ENCODE data around the gene YPEL4. TPM values are rescaled to one million over a fixed set of nuclear protein-coding genes. Genes with fewer than 3 reads are reported as not detected.
A peak's percentile ranks its signal among the peaks of the same experiment; 100 is the strongest.

YPEL4 gene
- total RNA-seq, 1 experiment from 2014 or later = not detected

- H3K27ac ChIP-seq (ENCODE audit: low read depth, low read length, poor library complexity, severe bottlenecking) = no peak overlapping the region
- POLR2A ChIA-PET (ENCODE audit: low non-redundant PET) = no interaction called here
- H3K4me3 ChIP-seq (ENCODE audit: low read depth, low read length, poor library complexity, severe bottlenecking) = no peak overlapping the region
Observed at GRCh38 chr11:57598831-57599155, 50.9 kb downstream of the YPEL4 start.

DNA sequence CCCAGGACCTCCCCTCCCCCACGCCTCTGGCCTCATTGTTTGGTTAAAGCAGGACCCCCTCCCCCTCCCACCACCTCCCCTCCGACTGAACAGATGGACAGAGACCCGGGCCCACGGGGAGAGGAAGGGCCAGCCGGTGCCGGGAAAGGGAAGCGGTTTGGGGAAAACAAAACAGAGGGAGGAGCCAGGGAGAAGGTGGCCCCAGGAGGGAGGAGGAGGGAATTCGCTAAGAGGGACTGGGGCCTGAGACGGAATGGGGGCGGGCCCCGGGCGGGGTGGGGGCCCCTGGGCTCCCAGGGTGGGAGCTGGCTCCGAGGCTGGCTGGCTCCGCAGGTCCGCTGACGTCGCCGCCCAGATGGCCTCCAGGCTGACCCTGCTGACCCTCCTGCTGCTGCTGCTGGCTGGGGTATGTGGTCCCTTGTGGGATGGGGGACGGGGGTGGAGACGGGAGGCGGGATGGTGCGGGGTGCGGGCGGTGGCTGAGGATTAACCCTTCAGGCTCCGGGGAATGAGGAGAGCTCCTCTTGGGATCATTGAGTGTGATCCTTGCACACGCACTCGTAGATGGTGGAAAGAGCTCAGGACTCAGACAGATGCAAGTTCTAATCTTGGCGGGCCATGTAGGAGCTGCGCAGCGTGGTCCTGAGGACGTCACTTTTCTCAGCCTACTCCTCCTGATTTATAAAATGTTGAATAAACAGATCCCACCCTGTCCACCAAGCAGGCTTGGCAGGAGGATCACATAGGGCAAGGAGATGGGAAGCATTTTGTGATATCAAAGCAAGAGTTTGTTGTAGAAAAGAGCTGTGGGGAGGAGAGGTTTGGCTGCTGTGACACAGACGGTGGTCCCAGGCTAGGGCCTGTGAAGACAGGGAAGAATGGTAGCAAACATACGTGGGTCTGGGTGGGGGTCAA is 51.5 kb downstream of the YPEL4 start:
- H3K27me3 ChIP-seq (replicated peaks; ENCODE audit: insufficient read depth, low read depth, low read length, poor library complexity) = no peaks in the 10 kb centered on the region
- H3K4me1 ChIP-seq (ENCODE audit: insufficient read depth, low read length, poor library complexity, severe bottlenecking) = peaks cover 23% of the 10 kb centered on the region
- H3K4me3 ChIP-seq (ENCODE audit: low read depth, low read length, poor library complexity, severe bottlenecking) = peak overlapping the region; percentile 49
- DNase-seq (ENCODE audit: low spot score) = peak; percentile 54
- no peak overlapping the region for H3K27ac ChIP-seq (ENCODE audit: low read depth, low read length, poor library complexity, severe bottlenecking)
- BruUV-seq (replicated peaks) = no TSS peak
- ChIA-PET POLR2A (ENCODE audit: low non-redundant PET) (no interaction called here), CTCF (no interaction called here)
- intact Hi-C loops (cut with micrococcal nuclease; ENCODE audit: unreplicated experiment) = no loop called here
- H3K9me3 ChIP-seq (ENCODE audit: low read depth, low read length, poor library complexity, severe bottlenecking) = no peaks in the 10 kb centered on the region
- no peaks in the 10 kb centered on the region for H3K36me3 ChIP-seq (ENCODE audit: insufficient read depth, low read length, poor library complexity, severe bottlenecking)
- TF ChIP-seq EZH2 (IDR thresholded peaks at IDR 0.05; ENCODE audit: borderline replicate concordance, low read depth, low read length, poor library complexity, severe bottlenecking) = no peak
- no peak for TF ChIP-seq CTCF (conservative IDR thresholded peaks at IDR 0.05; ENCODE audit: low read depth, low read length)

More at GRCh38 chr11:57598831-57599155, 50.9 kb downstream of the YPEL4 start:
- H3K27me3 ChIP-seq (replicated peaks; ENCODE audit: insufficient read depth, low read depth, low read length, poor library complexity) = no peaks in the 10 kb centered on the region
- CTCF ChIA-PET = no interaction called here
- no peaks in the 10 kb centered on the region for H3K9me3 ChIP-seq (ENCODE audit: low read depth, low read length, poor library complexity, severe bottlenecking)
- DNase-seq (ENCODE audit: low spot score) = no peak
- no TSS peak for BruUV-seq (replicated peaks)
- H3K36me3 ChIP-seq (ENCODE audit: insufficient read depth, low read length, poor library complexity, severe bottlenecking) = no peaks in the 10 kb centered on the region
- TF ChIP-seq EZH2 (IDR thresholded peaks at IDR 0.05; ENCODE audit: borderline replicate concordance, low read depth, low read length, poor library complexity, severe bottlenecking) (no peak), CTCF (conservative IDR thresholded peaks at IDR 0.05; ENCODE audit: low read depth, low read length) (no peak)
- intact Hi-C loops (cut with micrococcal nuclease; ENCODE audit: unreplicated experiment) = no loop called here
- peaks cover 23% of the 10 kb centered on the region for H3K4me1 ChIP-seq (ENCODE audit: insufficient read depth, low read length, poor library complexity, severe bottlenecking)

DNA sequence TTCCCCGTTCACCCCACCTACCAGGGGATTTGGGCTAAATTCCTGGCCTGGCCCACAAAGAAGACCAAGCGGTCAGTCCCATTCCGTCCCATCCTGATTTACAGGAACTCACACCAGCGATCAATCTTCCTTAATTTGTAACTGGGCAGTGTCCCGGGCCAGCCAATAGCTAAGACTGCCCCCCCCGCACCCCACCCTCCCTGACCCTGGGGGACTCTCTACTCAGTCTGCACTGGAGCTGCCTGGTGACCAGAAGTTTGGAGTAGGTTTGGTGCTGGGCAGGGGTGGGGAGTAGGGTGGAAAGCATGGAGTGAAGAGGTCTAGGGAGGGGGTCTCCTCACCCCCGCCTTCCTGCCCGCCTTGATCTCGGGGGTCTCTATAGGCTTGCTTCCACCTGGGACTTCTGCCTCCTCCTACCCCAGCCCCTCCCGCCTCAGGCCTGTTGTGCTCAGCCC is 52.2 kb downstream of the YPEL4 start, which contains the start of gene SERPING1:
Gene SERPING1 (plus strand): TSS at position 225 of the 455 bp plus-strand sequence. CDS start 586 bp downstream, outside the sequence.
- no peaks in the 10 kb centered on the region for H3K9me3 ChIP-seq (ENCODE audit: low read depth, low read length, poor library complexity, severe bottlenecking)
- H3K27me3 ChIP-seq (replicated peaks; ENCODE audit: insufficient read depth, low read depth, low read length, poor library complexity) = no peaks in the 10 kb centered on the region
- DNase-seq (ENCODE audit: low spot score) = no peak
- peak within 1 kb of the TSS; percentile 49 for H3K4me3 ChIP-seq (ENCODE audit: low read depth, low read length, poor library complexity, severe bottlenecking)
- no peaks in the 10 kb centered on the region for H3K36me3 ChIP-seq (ENCODE audit: insufficient read depth, low read length, poor library complexity, severe bottlenecking)
- peaks cover 23% of the 10 kb centered on the region for H3K4me1 ChIP-seq (ENCODE audit: insufficient read depth, low read length, poor library complexity, severe bottlenecking)
- POLR2A ChIA-PET (ENCODE audit: low non-redundant PET) = no interaction called here
- TF ChIP-seq EZH2 (IDR thresholded peaks at IDR 0.05; ENCODE audit: borderline replicate concordance, low read depth, low read length, poor library complexity, severe bottlenecking) (no peak), CTCF (conservative IDR thresholded peaks at IDR 0.05; ENCODE audit: low read depth, low read length) (no peak)
- BruUV-seq (replicated peaks) = no TSS peak
- no peak within 1 kb of the TSS for H3K27ac ChIP-seq (ENCODE audit: low read depth, low read length, poor library complexity, severe bottlenecking)
- intact Hi-C loops (cut with micrococcal nuclease; ENCODE audit: unreplicated experiment) = no loop called here
- CTCF ChIA-PET = no interaction called here
